ENCODE measurements around the gene CFAP298. TPM values are rescaled to one million over a fixed set of nuclear protein-coding genes. Genes with fewer than 3 reads are reported as not detected.

The CFAP298 gene
- total RNA-seq, 2 donors from 2014 or later: 16.1 to 22.2 TPM

- H3K4me1 ChIP-seq: no peaks in the 10 kb centered on the region
- TF ChIP-seq CTCF (IDR thresholded peaks at IDR 0.05): no peak
- no peaks in the 10 kb centered on the region for H3K36me3 ChIP-seq
- no peak for DNase-seq (ENCODE audit: low spot score)
- H3K9me3 ChIP-seq: no peaks in the 10 kb centered on the region
- H3K27ac ChIP-seq: no peak overlapping the region
- no peaks in the 10 kb centered on the region for H3K27me3 ChIP-seq
- no peak overlapping the region for H3K4me3 ChIP-seq
Observed at GRCh38 chr21:32549440-32549839, 62.7 kb downstream of the CFAP298 start.

Other genes starting within 250 kb of the CFAP298 start
- 10 to 100 TPM in 1 of 2 donors, 1 to 10 TPM in 1; 8.6 to 12.2 TPM for gene URB1, start 219.4 kb downstream of the CFAP298 start, total RNA-seq
- gene EVA1C, start 199.7 kb downstream of the CFAP298 start, total RNA-seq: 10 to 100 TPM; 25.5 to 45.9 TPM
- gene TCP10L, start 26.9 kb downstream of the CFAP298 start, total RNA-seq: 1 to 10 TPM in 1 of 2 donors, not detected in 1; 1.1 TPM
- 1 to 10 TPM; 7.8 to 7.9 TPM for gene SYNJ1, start 115.6 kb upstream of the CFAP298 start, total RNA-seq
- 1 to 10 TPM; 9.4 to 9.6 TPM for gene PAXBP1, start 159.4 kb upstream of the CFAP298 start, total RNA-seq

Data from right atrium auricular region (tissue), 2 donors.